GM19438 (cell line): ENCODE measurements around the gene CLPTM1.
"Not testable (repeated sequence)": the region's sequence is repeated elsewhere in the genome, so short reads cannot be mapped to it uniquely, and the experiment has no call there.

Source experiments
- ATAC-seq: cut with Tn5 transposase; IDR thresholded peaks from one replicate; pipeline ENCODE4 v1.9.1; 2021; ENCODE audit warnings: low read depth; ENCODE audit not compliant: unreplicated experiment

The CLPTM1 gene

DNA sequence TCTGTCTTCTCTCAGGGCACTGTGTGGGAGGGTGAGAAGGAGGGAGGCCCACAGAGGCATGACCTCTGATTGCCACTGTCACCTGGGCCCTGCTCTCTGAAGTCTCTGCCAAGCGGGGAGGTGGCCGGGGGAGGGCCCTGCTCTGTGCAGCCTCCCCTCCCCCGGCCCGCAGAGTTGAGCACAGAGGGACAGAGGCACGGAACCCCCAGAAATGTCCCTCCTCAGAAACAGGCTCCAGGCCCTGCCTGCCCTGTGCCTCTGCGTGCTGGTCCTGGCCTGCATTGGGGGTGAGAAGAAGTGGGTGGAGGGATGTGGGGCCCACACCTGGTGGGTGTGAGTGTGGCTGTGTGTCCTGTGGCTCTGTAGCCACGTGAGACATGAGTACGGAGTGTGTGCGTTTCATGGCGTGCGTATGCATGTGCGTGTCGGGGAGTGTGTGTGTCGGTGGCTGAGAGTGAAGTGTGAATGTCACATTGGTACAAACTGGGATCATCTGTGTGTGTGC lies 13.1 kb upstream of the CLPTM1 start, which contains the start of gene APOC4:
Gene APOC4, plus strand, starts transcription at position 171 of the 505 bp plus-strand sequence. Its CDS starts 41 bp downstream, at position 212.
- ATAC-seq: no peak

DNA sequence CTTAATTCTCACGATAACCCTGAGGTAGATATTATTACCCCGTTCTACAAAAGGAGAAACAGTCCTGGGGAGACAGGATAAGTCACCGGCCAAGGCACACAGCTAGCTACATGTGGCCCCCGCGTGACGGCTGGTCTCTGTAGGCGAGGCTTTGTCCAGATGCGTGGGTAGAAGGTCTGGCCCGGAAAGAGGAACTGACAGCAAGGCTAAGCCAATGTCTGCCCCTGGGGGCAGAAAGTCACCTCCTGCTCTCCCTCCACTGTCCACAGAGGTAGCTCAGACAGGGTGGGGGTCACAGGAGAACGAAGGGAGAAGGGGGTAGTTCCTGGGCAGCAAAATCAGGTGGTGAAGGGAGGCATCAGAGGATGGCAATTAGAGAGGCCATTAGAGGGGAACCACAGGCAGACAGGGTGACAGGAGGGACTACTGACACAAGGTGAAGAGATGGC lies 11.4 kb upstream of the CLPTM1 start:
- ATAC-seq: no peak

DNA sequence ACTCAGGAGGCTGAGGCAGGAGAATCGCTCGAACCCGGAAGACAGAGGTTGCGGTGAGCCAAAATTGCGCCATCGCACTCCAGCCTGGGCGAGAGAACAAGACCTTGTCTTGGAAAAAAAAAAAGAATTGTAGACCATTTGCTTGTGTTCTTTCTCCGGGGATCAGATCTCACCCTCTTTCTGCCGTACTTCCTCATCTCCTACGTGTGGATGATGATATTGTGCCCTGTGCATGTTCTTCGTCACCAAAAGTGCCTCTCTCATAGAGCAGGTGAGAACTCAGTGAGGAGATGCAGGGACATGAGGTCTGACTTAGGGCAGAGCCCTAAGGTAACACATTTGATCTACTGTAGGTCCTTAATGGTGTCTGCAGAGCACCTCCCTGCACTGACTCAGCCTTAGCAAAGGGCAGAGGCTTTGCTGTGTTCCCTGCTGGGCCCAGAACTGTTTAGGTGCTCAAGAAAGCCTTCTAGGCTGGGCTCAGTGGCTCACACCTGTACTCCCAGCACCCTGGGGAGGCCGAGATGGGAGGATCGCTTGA lies 8.1 kb upstream of the CLPTM1 start:
- ATAC-seq: no peak

DNA sequence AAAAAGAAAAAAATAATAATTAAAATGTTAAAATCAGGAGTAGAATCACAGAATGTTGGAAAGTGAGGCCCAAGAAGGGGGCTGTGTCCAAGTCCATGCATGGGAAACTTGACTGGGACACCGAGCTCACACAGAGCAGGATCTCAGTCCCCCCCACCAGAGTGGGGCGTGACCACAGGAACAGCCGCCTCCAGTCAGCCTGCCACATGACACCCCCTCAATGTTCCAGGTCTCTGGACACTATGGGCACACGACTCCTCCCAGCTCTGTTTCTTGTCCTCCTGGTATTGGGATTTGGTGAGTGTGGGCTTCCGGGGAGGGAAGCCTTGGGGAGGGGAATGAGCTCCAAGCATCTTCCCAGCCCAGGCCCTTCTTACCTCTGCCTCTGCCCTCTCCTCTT lies 6.9 kb upstream of the CLPTM1 start:
- ATAC-seq: no peak

DNA sequence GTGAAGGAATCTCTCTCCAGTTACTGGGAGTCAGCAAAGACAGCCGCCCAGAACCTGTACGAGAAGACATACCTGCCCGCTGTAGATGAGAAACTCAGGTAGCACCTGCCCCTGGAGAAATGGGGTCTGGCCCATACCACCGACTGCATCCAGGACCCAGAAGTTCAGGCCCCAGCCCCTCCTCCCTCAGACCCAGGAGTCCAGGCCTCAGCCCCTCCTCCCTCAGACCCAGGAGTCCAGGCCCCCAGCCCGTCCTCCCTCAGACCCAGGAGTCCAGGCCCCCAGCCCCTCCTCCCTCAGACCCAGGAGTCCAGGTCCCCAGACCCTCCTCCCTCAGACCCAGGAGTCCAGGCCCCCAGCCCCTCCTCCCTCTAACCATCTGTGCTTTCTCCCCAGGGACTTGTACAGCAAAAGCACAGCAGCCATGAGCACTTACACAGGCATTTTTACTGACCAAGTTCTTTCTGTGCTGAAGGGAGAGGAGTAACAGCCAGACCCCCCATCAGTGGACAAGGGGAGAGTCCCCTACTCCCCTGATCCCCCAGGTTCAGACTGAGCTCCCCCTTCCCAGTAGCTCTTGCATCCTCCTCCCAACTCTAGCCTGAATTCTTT lies 6.3 kb upstream of the CLPTM1 start:
- no peak for ATAC-seq

DNA sequence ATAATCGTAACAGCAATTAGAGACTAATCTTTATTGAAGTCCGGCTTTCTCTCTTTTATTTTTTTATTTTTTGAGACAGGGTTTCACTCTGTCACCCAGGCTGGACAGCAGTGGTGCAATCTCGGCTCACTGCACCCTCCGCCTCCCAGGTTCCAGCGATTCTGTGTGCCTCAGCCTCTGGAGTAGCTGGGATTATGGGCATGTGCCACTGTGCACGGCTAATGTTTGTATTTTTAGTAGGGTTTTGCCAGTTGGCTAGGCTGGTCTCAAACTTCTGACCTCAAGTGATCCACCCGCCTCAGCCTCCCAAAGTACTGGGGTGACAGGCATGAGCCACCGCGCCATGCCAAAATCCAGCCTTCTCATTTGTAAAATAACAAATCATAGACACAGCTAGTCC lies 5.6 kb upstream of the CLPTM1 start:
- ATAC-seq: no peak

DNA sequence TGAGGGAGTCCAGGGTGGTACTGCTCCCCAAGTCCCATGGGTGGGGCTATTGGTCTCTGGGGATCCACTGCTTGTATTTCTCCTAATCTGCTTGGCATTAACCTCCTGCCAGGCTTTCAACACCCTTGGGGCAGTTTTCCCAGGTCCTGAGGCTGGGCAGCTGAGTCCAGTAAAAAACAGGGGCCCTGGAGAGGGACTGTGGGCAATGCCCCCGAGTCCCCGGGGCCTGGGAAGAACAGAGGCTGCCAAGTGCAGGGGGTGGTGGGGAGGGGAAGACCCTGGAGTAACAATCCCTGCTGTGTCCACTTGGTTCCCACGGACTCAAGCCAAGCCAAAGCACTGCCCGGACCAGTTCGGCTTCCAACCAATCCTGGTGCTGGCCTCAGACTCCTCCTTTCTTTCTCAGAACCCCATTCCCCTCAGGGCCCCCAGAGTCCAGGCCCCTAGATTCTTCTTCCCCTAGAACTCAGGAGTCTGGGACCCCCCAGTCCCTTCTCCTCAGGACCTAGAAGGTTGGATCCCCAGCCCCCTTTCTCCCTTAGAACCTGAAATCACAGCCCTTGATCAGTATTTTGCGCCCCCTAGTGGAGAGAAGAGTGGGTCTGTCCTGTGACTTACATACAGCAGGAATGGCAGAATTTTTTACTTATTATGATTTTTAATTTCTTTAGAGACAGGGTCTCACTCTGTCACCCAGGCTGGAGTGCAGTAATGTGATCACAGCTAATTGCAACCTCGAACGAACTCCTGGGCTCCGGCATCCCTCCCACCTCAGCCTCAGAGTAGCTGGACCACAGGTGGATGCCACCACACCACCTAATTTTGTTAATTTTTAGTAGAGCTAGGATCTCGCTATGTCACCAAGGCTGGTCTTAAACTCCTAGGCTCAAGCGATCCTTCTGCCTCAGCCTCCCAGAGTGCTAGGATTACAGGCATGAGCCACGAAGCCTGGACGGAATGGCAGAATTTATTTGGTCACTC lies 3.7 kb upstream of the CLPTM1 start:
- ATAC-seq: no peak

DNA sequence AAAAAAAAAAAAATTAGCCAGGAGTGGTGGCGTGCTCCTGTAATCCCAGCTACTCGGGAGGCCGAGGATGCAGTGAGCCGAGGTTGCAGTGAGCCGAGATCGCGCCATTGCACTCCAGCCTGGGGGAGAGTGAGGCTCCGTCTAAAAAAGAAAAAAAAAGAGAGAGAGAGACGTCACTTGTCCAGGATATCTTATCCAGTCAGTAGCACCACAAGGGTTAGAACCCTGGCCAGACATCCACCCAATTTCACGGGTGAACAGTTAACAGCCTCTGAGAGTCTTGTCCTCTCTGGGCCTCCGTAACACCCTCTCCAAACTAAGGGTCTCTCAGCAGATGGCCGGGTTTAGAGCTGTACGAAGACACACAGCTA lies 917 bp upstream of the CLPTM1 start:
- no peak for ATAC-seq

DNA sequence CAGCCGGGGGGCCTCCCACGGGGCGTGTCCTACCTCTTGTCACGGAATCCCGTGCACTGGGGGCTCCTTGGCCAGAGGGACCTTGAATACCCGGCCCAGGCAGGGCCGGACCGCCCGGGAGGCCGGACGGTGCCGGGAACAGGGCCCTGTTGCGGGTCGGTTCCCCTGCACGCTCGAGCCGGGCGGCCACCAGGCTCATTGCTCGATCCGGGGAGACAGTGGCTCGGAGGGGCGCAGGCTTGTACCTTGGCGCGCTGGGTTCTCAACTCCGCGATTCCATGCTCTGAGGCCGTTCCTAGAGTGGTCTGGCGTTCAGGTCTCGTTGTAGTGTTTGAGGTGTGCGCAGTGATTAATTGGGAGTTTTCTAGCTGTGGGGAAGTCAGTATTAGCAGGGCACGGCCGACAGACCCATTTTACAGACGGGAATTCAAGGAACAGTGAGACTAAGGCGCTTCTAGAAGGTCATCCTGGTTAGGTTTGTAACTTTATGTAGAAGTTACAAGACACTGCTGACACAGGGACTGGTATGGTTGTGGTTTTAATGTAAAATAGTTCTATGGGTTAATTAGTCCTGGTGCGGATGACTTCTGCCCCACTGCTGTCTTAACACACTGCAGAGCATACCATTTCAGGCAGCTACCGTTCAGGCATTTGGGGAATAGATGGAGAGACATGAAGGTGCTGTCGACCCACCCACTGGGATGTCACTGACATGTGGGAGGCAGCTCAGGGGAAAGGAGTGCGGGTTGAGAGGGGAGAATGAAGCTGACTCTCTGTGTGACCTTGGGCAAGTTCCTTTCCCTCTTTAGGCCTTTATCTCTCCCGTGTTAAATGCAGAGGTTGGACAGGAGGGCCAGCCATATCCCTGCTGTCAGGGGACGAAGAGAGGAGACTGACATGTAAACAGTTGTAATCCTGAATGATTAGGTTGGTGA lies 592 bp downstream of the CLPTM1 start:
- peak; percentile 6 for ATAC-seq

DNA sequence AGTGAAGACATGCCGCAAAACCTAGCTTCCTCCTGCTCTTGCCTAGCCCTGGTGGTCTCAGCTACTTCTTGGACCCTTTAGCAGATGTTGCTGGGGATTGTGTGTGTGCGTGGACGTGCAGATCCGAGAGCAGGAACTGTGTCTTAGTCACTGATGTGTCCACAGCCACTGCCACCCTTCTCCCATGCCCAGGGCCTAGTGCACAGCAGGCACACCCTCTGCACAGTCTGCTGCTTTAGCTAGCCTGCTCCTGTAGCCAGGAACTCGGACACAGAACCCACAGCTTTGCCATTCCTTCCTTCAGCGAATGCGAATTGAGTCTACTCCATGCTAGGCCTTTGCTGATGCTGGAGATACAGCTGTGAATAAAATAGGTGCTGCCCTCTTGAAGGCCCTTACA lies 2.3 kb downstream of the CLPTM1 start:
- ATAC-seq: no peak

DNA sequence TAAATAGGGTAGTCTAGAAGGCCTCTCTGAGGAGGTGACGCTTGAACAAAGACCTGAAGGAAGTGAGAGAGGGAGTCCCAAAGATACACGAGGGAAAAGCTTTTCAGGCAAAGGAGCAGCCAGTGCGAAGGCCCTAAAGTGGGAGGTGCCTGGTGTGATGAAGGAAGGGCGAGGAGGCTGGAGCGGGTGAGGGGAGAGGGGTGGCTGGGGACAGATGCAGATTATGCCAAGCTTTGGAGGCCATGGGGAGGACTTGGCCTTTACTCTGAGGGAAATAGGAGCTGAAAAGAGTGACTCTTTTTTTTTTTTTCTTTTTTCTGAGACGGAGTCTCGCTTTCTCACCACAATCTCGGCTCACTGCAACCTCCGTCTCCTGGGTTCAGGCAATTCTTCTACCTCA lies 2.9 kb downstream of the CLPTM1 start:
- no peak for ATAC-seq

DNA sequence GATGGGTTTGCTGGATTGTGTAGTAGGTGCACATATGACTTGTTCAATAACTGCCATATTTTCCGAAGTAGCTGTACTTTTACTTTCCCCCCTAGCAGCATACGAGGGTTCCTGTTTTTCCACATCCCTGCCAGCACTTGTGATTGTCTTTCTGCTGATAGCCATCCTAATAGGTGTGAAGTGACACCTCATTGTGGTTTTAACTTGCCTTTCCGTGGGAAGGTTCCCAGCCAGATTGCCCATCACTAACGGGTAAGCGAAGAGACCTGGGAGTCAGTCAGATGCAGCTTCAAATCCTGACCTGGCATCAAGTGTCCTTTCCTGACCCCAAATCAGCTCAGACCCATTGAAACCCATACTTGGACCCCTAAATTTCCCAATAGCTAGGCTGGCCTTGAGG lies 4.5 kb downstream of the CLPTM1 start:
- ATAC-seq: no peak

DNA sequence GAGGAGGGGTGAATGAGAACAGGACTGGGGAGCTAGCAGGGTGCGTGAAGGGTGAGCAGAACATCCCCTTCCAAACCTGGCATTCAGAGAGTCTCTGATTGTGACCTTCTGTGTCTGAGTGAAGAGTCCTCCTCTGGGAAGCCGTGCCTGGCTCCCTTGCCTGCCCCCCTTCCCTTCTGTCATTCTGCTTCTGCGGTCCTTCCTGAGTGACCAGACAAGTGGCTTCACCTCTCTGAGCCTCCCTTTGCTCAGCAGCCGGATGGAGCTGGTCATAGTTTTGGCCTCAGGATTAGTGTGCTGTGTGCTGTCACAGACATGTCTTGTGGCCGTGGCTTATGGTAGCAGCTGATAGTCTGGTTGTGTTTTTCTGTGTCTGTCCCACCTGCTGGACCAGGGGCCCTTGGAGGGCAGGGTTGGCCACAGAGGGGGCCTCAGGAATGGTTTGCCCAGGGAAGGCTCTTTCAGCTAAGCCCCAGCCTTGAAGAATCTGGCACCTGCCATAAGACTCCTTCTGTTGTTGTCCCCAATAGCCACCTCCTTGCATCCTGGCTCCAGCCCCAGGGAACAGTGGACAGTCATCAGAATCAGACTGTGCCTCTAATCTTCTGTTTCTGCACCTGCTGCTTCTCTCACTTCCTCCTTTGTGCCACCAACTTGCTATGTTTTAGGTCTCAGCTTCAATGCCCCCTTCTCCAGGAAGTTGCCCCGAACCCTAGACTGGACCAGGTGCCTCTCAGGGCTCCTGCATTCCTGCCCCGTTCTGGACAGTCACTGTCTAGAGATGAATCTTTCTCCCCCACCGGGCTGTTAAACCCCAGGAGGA lies 5.9 kb downstream of the CLPTM1 start:
- ATAC-seq: no peak

DNA sequence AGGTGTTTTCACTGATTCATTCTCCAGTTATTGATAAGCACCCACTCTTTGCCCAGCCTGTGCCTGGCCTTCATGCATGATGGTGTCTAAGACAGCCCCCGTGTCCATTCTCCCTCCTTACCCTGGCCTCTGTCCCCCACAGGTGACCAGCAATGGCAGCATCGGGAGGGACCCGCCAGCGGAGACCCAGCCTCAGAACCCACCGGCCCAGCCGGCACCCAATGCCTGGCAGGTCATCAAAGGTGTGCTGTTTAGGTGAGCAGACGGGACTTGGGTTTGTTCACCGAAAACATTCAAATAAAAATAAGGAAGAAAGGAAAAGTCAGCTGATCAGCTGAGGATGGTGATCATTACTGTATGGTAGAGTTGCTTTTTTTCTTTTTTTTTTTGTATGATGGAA lies 6.6 kb downstream of the CLPTM1 start:
- ATAC-seq: no peak

DNA sequence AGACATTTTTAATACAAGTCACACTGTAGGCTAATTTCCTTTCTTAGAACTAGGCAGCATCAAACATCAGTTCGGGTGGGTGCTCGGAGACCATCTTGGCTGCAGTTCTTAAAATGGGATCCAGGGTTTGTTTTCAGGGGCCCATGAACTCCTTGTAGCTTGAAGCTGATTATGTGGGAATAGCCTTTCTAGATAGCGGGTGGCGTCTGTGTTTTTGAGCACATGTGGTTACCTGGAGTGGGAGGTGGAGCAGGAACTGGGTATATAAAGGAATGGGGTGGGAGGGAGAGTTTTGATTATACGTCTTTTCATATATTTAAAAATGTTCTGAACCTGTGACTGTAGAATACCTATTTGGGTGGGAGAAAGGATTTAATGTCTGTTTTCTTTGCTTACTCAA lies 12.9 kb downstream of the CLPTM1 start:
- no peak for ATAC-seq

DNA sequence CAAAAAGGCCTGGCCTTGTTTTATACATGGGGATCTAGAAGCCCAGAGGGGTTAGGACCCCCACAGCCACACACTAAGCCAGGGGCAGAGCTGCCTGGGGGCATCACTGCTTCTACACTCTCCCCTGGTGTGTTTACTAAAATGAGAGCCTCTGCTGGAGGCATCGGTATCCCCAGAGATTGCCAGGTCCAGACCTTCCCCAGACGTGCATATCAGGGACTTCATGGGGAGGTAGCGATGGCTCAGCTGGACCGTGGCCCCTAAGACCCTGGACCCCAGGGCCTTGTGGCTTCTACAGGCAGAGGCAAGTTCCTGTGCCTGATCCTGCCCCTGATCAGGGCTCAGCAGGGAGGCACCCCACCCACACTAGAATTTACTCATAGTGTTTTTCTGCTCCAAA lies 13.5 kb downstream of the CLPTM1 start:
- ATAC-seq: no peak

DNA sequence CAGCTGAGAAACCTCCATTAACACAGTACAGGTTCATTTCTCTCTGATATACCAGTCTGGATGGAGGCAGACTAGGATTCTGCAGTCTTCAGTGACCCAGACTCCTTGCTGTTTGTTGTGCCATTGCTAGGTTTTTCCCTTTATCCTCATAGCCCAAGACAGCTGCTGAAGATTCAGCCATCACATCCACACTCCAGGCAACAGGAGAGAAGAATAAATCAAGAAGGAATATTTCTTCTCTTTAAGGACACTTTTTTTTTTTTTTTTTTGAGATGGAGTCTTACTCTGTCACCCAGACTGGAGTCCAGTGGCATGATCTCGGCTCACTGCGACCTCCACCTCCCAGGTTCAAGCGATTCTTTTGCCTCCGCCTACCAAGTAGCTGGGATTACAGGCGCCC lies 14.3 kb downstream of the CLPTM1 start:
- ATAC-seq: no peak

DNA sequence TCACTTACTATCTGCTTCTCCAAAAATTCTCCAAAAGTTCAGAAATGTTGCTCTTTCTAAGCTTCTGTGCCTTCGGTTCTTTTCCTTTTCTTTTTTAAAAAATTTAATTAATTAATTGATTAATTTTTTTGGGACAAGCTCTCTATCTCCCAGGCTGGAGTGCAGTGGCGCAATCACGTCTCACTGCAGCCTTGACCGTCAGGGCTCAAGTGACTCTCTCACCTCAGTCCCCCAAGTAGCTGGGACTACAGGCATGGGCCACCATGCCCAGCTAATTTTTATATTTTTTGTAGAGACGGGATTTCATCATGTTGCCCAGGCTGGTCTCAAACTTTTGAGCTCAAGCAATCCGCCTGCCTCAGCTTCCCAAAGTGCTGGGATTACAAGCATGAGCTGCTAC lies 16.3 kb downstream of the CLPTM1 start:
- not testable (repeated sequence) for ATAC-seq

DNA sequence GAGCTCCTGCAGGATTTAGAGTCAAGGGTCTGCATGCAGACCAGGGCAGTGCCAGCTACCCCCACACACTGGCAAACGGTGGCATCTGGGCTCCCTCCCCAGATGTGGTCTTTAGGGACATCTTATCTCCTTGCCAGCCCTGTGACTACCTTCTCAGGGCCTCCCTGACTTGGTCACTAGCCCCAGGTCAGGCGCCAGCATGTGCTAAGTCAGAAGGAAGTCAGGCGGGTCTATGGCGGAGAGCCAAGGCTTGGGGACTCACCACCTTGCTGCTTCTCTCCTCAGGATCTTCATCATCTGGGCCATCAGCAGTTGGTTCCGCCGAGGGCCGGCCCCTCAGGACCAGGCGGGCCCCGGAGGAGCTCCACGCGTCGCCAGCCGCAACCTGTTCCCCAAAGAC lies 17.6 kb downstream of the CLPTM1 start:
- no peak for ATAC-seq
